AG04449 (cell line): Measurements from ENCODE around the gene UAP1.

Experiments
- CTCF ChIA-PET: fragments of 350-600 bp; formaldehyde crosslinking; extraction: SDS; loops from one replicate; lab custom pipeline; 2021; ENCODE audit warnings: antibody characterized with exemption; lab: Yijun Ruan, JAX
- POLR2A ChIA-PET: fragments of 400-600, 350-600 bp; formaldehyde crosslinking; extraction: SDS; loops from one replicate; lab custom pipeline; 2020; ENCODE audit warnings: antibody characterized with exemption, inconsistent platforms; lab: Yijun Ruan, JAX
- DNase-seq: peaks from one replicate; pipeline ENCODE4 v3.0.0-alpha.2; 2010; ENCODE audit warnings: low read depth, low spot score
- H3K4me3 ChIP-seq: 2 replicates; pipeline ENCODE4 v1.5.1; 2011; ENCODE audit warnings: low read depth, mild to moderate bottlenecking, control low read depth, low read length
- TF ChIP-seq, protein P1 (sequence below): IDR thresholded peaks from one replicate; pipeline ENCODE4 v1.5.1; 2011; ENCODE audit warnings: mild to moderate bottlenecking, moderate library complexity, low read length, control low read depth, inconsistent platforms; ENCODE audit not compliant: insufficient read depth; ENCODE audit errors: missing control alignments

The UAP1 gene

DNA sequence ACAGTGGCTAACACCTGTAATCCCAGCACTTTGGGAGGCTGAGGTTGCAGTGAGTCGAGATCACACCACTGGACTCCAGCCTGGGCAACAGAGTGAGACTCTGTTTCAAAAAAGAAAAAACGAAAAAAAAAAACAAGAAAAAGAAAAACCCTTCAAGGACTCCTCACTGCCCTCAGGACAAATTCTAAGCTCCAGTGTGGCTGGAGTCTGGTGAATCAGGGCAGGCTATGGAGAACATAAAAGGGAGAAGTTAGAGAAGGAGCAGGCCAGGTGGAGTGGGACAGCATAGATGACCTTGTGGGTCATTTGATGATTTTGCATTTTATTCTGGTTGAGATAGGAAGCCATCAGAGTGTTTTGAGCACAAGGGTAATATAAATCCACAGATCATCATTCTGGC lies 12.5 kb upstream of the UAP1 start:
- TF ChIP-seq, protein P1, sequence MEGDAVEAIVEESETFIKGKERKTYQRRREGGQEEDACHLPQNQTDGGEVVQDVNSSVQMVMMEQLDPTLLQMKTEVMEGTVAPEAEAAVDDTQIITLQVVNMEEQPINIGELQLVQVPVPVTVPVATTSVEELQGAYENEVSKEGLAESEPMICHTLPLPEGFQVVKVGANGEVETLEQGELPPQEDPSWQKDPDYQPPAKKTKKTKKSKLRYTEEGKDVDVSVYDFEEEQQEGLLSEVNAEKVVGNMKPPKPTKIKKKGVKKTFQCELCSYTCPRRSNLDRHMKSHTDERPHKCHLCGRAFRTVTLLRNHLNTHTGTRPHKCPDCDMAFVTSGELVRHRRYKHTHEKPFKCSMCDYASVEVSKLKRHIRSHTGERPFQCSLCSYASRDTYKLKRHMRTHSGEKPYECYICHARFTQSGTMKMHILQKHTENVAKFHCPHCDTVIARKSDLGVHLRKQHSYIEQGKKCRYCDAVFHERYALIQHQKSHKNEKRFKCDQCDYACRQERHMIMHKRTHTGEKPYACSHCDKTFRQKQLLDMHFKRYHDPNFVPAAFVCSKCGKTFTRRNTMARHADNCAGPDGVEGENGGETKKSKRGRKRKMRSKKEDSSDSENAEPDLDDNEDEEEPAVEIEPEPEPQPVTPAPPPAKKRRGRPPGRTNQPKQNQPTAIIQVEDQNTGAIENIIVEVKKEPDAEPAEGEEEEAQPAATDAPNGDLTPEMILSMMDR = no peak
- H3K4me3 ChIP-seq = no peak overlapping the region
- ChIA-PET CTCF (no interaction called here), POLR2A (interaction anchor here (1.6 kb wide), 1 partner anchor 13 kb away, joined by 4 read pairs; the partner anchor contains the start of gene UAP1)
- DNase-seq = no peak

DNA sequence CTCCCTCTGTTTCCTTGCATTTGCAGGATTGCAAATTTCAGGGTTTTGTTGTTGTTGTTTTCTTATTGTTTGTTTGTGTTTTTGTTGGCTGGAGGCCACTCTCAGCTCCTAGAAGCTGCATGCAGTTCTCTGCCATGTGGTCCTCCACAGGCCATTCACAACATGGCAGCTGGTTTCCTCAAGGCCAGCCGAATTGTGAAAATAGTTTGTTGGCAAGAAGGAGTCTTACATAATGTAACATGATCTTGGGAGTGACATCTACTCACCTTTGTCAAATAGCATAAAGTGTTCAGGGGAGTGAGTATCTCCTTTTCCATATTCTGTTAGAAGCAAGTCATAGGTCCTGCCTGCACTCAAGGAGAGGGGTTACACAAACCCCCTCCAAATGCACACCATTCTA lies 10.6 kb upstream of the UAP1 start:
- TF ChIP-seq, protein P1 = no peak
- ChIA-PET CTCF (no interaction called here), POLR2A (no interaction called here)
- DNase-seq = no peak
- H3K4me3 ChIP-seq = no peak overlapping the region

DNA sequence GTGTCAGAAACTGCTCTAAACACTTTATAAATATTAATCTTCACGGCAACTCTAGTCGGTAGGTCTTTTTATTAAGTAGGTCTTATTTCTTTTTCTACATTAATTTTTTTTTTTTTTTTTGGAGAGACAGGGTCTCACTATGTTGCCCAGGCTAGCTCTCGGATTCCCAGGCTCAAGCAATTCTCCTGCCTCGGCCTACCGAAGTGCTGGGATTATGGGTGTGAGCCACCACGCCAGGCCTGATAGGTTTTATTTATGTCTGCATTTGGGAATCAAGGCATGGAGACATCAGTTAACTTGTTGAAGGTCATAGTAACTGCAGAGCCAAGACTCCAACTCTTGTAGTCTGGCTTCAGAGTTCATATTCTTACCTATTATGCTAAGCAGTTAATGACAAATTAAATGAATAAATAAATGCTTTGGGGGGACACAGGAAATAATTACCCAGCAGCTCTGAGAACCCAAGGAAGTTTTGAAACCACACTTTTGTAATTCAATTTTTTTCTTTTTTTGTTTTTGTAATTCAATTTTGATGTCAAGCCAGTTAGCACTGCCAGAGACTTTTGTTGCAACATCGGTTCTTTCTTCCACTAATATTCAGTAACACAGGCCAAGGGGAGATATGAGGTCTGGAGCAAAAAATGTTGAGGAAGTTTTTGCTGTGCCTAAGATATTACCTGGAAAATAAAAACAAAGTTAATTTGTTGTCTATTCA lies 9.4 kb upstream of the UAP1 start:
- ChIA-PET CTCF (no interaction called here), POLR2A (no interaction called here)
- TF ChIP-seq, protein P1 = no peak
- DNase-seq = no peak
- no peak overlapping the region for H3K4me3 ChIP-seq

DNA sequence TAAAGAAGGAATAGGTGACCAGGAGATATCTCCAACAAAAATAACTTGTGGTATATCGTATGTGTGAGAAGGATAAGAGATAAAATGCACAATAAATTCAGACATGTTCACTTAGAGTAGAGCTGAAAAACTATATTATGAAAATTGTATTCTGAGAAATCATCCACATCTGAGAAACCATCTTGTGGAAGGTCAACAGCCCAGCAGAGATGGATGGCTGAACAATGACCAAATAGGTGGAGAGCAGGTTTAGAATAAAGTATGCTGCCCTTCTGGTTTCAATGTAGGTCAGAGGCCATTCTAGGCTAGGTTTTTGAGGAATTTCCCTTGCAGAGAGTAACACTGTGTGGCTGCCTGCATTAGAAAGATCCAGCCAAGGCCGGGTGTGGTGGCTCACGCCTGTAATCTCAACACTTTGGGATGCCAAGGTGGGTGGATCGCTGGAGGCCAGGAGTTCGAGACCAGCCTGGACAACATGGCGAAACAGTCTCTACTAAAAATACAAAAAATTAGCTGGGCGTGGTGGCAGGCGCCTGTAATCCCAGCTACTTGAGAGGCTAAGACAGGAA lies 8.8 kb upstream of the UAP1 start:
- ChIA-PET CTCF (no interaction called here), POLR2A (no interaction called here)
- no peak overlapping the region for H3K4me3 ChIP-seq
- TF ChIP-seq, protein P1 = no peak
- no peak for DNase-seq

DNA sequence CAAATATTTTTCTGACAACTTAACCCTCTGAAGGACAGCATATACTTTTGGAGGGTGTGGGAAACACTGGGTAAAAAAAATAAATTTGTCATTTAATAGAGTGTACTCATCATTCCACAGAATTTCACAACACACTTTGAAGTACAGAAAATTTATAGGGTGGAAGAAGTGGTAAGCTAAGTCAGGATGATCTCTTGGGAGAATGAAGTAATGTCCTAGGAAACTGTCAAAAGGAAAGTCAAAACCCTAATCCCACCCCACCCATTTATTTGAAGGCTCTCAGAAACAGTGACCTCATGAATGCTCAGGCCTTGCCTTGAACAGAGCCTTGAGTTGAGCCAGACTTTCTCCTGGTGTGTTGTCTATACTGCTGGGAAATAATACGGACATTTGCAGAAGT lies 7.3 kb upstream of the UAP1 start:
- ChIA-PET CTCF (no interaction called here), POLR2A (no interaction called here)
- TF ChIP-seq, protein P1 = no peak
- DNase-seq = no peak
- H3K4me3 ChIP-seq = no peak overlapping the region

DNA sequence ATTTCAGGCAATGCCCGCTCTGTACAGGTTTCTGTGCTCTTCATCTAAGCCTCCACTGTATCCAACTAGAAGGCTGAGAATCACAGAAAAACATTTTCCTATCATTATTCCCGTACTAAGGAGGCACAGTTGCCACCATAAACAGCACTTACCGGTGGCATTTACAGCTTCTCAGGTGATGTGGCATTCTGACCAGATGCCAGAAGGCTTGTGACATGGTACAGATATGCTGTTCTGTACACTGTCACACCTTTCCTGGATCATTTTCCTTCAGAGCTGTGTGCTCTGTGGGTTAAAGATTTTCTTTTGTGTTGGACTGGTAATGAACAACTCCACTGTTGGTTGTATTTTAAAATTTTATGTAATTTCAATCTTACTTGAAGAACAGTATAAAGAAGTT lies 4.0 kb upstream of the UAP1 start:
- no peak for DNase-seq
- TF ChIP-seq, protein P1 = no peak
- ChIA-PET POLR2A (no interaction called here), CTCF (no interaction called here)
- H3K4me3 ChIP-seq = no peak overlapping the region
